GM12878 (cell line): Measurements from ENCODE around the gene NUP155. TPM values are rescaled to one million over a fixed set of nuclear protein-coding genes. Genes with fewer than 3 reads are reported as not detected.
A peak's percentile ranks its signal among the peaks of the same experiment; 100 is the strongest.

Experiments
- ATAC-seq: fragments of 200-7000 bp; cut with Tn5 transposase; 3 replicates; pipeline ENCODE4 v1.9.1; 2020; ENCODE audit warnings: mild to moderate bottlenecking, moderate library complexity
- BruUV-seq: library from RNA; stranded (reverse); fragments of 400-500 nt; replicated peaks from 2 replicates; lab custom pipeline; 2021; lab: Mats Ljungman, UMichigan
- CTCF ChIA-PET: fragments of 300-600 bp; sonication (Branson Sonifier 250); formaldehyde crosslinking; extraction: SDS; loops from one replicate; lab custom pipeline; 2021; ENCODE audit warnings: inconsistent platforms; lab: Yijun Ruan, JAX
- POLR2A ChIA-PET: fragments of 350-600 bp; formaldehyde crosslinking; extraction: SDS; loops from one replicate; lab custom pipeline; 2021; ENCODE audit warnings: inconsistent platforms; lab: Charles Lee
- RAD21 ChIA-PET: fragments of 300-600 bp; sonication (Branson Sonifier 250); formaldehyde crosslinking; loops from one replicate; lab custom pipeline; 2023; ENCODE audit warnings: antibody characterized with exemption; ENCODE audit not compliant: unreplicated experiment; lab: Charles Lee
- SMC1A ChIA-PET: fragments of 300-600 bp; sonication (Branson Sonifier 250); formaldehyde crosslinking; loops from one replicate; lab custom pipeline; 2023; ENCODE audit not compliant: unreplicated experiment, uncharacterized antibody; lab: Charles Lee
- DNase-seq: peaks from one replicate; pipeline ENCODE4 v3.0.0-alpha.2; 2011; ENCODE audit warnings: low read depth, low spot score
- FAIRE-seq: peaks from 3 replicates; lab custom pipeline; 2011; peaks lifted over from hg19 to GRCh38; lab: Jason Lieb, UNC
- H2AFZ ChIP-seq: 2 replicates; pipeline ENCODE4 v1.6.0; 2011; ENCODE audit warnings: low read depth, low read length, control low read depth; ENCODE audit not compliant: control insufficient read depth
- H3K27ac ChIP-seq: 2 replicates; pipeline ENCODE4 v1.5.1; 2011; ENCODE audit warnings: control low read depth; ENCODE audit not compliant: control insufficient read depth, insufficient read depth
- H3K27me3 ChIP-seq, 2 experiments: replicated peaks in 1 of 2; 2 replicates each; pipeline versions ENCODE4 v1.6.0 to v1.6.1; 2011; ENCODE audit warnings: low read length in 1 of 2; ENCODE audit not compliant: control insufficient read depth in 2 of 2, insufficient read depth in 2 of 2
- H3K36me3 ChIP-seq, 2 experiments: 2 replicates each; pipeline ENCODE4 v1.5.1; 2011; ENCODE audit warnings: low read length in 1 of 2; ENCODE audit not compliant: control insufficient read depth in 2 of 2, insufficient read depth in 2 of 2
- H3K4me1 ChIP-seq: 2 replicates; pipeline ENCODE4 v1.6.1; 2011; ENCODE audit warnings: mild to moderate bottlenecking, low read length, moderate library complexity, mixed read lengths; ENCODE audit not compliant: control insufficient read depth, insufficient read depth
- H3K4me2 ChIP-seq: 2 replicates; pipeline ENCODE4 v1.6.0; 2011; ENCODE audit warnings: control low read depth; ENCODE audit not compliant: control insufficient read depth, insufficient read depth
- H3K4me3 ChIP-seq: fragments of 200-600 bp; sonication (generic); 2 replicates; pipeline ENCODE4 v1.5.1; 2016
- H3K79me2 ChIP-seq: 2 replicates; pipeline ENCODE4 v1.6.0; 2011; ENCODE audit warnings: low read length; ENCODE audit not compliant: control insufficient read depth, insufficient read depth
- H3K9ac ChIP-seq: 2 replicates; pipeline ENCODE4 v1.8.0; 2011; ENCODE audit warnings: low read length, control low read depth, mixed read lengths; ENCODE audit not compliant: control insufficient read depth, insufficient read depth
- H3K9me3 ChIP-seq: replicated peaks from 3 replicates; pipeline ENCODE4 v1.5.1; 2011; ENCODE audit warnings: mild to moderate bottlenecking, low read length; ENCODE audit not compliant: control insufficient read depth, insufficient read depth
- H4K20me1 ChIP-seq: 2 replicates; pipeline ENCODE4 v1.6.0; 2011; ENCODE audit not compliant: control insufficient read depth, insufficient read depth
- BHLHE40 ChIP-seq, 2 experiments: fragments of 450-650 bp in 1 of 2; IDR thresholded peaks; 2 replicates each; pipeline ENCODE4 v1.6.1; 2011 to 2017; ENCODE audit warnings: low read depth in 2 of 2, borderline replicate concordance in 1 of 2, improper control_type of control experiment in 1 of 2, low read length in 1 of 2, mild to moderate bottlenecking in 1 of 2
- CHD2 ChIP-seq: IDR thresholded peaks from 2 replicates; pipeline ENCODE4 v1.6.1; 2011; ENCODE audit warnings: low read depth, low read length, improper control_type of control experiment, borderline replicate concordance
- CREM ChIP-seq: IDR thresholded peaks from 2 replicates; pipeline ENCODE4 v1.6.1; 2014; ENCODE audit warnings: antibody characterized with exemption, low read depth
- DPF2 ChIP-seq: fragments of 450-650 bp; IDR thresholded peaks from 2 replicates; pipeline ENCODE4 v1.6.1; 2017; ENCODE audit warnings: mild to moderate bottlenecking
- HCFC1 ChIP-seq: fragments of 150-350 bp; IDR thresholded peaks from 2 replicates; pipeline ENCODE4 v1.6.1; 2014; ENCODE audit warnings: low read length
- IKZF2 ChIP-seq, 2 experiments: fragments of 450-650 bp; IDR thresholded peaks; 2 replicates each; pipeline ENCODE4 v1.6.1; 2017; ENCODE audit warnings: mild to moderate bottlenecking in 2 of 2, moderate library complexity in 2 of 2
- JUNB ChIP-seq: IDR thresholded peaks from 2 replicates; pipeline ENCODE4 v1.6.1; 2016; ENCODE audit warnings: antibody characterized with exemption, mild to moderate bottlenecking
- JUND ChIP-seq: IDR thresholded peaks from 2 replicates; pipeline ENCODE4 v1.6.1; 2012; ENCODE audit warnings: low read depth, mild to moderate bottlenecking, low read length, improper control_type of control experiment, moderate library complexity
- LARP7 ChIP-seq: fragments of 450-650 bp; IDR thresholded peaks from 2 replicates; pipeline ENCODE4 v1.6.1; 2017; ENCODE audit warnings: mild to moderate bottlenecking
- MEF2B ChIP-seq: fragments of 450-650 bp; IDR thresholded peaks from 2 replicates; pipeline ENCODE4 v1.6.1; 2018; ENCODE audit warnings: mild to moderate bottlenecking, moderate library complexity; ENCODE audit not compliant: partially characterized antibody, poor library complexity, severe bottlenecking
- MTA2 ChIP-seq: fragments of 450-650 bp; IDR thresholded peaks from 2 replicates; pipeline ENCODE4 v1.6.1; 2016; ENCODE audit warnings: low read depth, mild to moderate bottlenecking, moderate library complexity
- PBX3 ChIP-seq: IDR thresholded peaks from 2 replicates; pipeline ENCODE4 v1.6.1; 2011; ENCODE audit warnings: mild to moderate bottlenecking, low read depth, low read length, moderate library complexity; ENCODE audit not compliant: insufficient replicate concordance
- POLR2A ChIP-seq: IDR thresholded peaks from 2 replicates; pipeline ENCODE4 v1.6.1; 2011; ENCODE audit warnings: low read depth, mild to moderate bottlenecking, low read length
- RAD21 ChIP-seq: IDR thresholded peaks from 2 replicates; pipeline ENCODE4 v1.6.1; 2011; ENCODE audit warnings: mild to moderate bottlenecking, low read depth, low read length, moderate library complexity; ENCODE audit not compliant: insufficient read depth
- RB1 ChIP-seq: fragments of 450-650 bp; formaldehyde crosslinking; IDR thresholded peaks from 2 replicates; pipeline ENCODE4 v1.6.1; 2017; ENCODE audit warnings: mild to moderate bottlenecking, borderline replicate concordance
- SMARCA5 ChIP-seq: fragments of 450-650 bp; IDR thresholded peaks from 2 replicates; pipeline ENCODE4 v1.6.1; 2017; ENCODE audit warnings: mild to moderate bottlenecking
- TCF12 ChIP-seq: IDR thresholded peaks from 2 replicates; pipeline ENCODE4 v1.6.1; 2011; ENCODE audit warnings: low read depth, mild to moderate bottlenecking, low read length
- TCF3 ChIP-seq: IDR thresholded peaks from 2 replicates; pipeline ENCODE4 v1.6.1; 2012; ENCODE audit warnings: low read depth, mild to moderate bottlenecking, low read length, borderline replicate concordance; ENCODE audit not compliant: insufficient read depth
- USF2 ChIP-seq: IDR thresholded peaks from 2 replicates; pipeline ENCODE4 v1.6.1; 2011; ENCODE audit warnings: low read depth, low read length, improper control_type of control experiment, borderline replicate concordance
- YBX1 ChIP-seq: fragments of 450-650 bp; IDR thresholded peaks from 2 replicates; pipeline ENCODE4 v1.6.1; 2016; ENCODE audit warnings: antibody characterized with exemption
- ZNF207 ChIP-seq: fragments of 450-650 bp; IDR thresholded peaks from 2 replicates; pipeline ENCODE4 v1.6.1; 2014; ENCODE audit warnings: antibody characterized with exemption, mild to moderate bottlenecking, borderline replicate concordance
- ZNF217 ChIP-seq: fragments of 450-650 bp; IDR thresholded peaks from 2 replicates; pipeline ENCODE4 v1.6.1; 2017; ENCODE audit warnings: antibody characterized with exemption, mild to moderate bottlenecking
- ZNF24 ChIP-seq: fragments of 450-650 bp; IDR thresholded peaks from 2 replicates; pipeline ENCODE4 v1.6.1; 2017; ENCODE audit warnings: antibody characterized with exemption, mild to moderate bottlenecking
- ZNF384 ChIP-seq: IDR thresholded peaks from 2 replicates; pipeline ENCODE4 v1.6.1; 2012; ENCODE audit warnings: low read depth, mild to moderate bottlenecking, low read length, improper control_type of control experiment, borderline replicate concordance
- WGBS: methylation state at CpG from one replicate; pipeline ENCODE4 v1.1.6; 2016; ENCODE audit warnings: low lambda C conversion rate; ENCODE audit not compliant: insufficient replicate concordance, insufficient coverage; ENCODE audit errors: missing lambda C conversion rate; 5-methylcytosine and 5-hydroxymethylcytosine counted together
- in situ Hi-C: fragments of 300-500 bp; cut with MboI; formaldehyde crosslinking; loops from 9 replicates; pipeline ENCODE4 v1.14.3; 2018; ENCODE audit warnings: mixed read lengths
- intact Hi-C: fragments of 100-400 bp; cut with micrococcal nuclease; formaldehyde crosslinking; loops from one replicate; pipeline ENCODE4 v1.14.2; 2022; ENCODE audit not compliant: unreplicated experiment
- polyA plus RNA-seq, 11 experiments: library from polyadenylated mRNA; depleted of rRNA in 4 of 11; unstranded in 6 of 11; stranded (reverse) in 5 of 11; fragments of >200 nt; fragmentation: Nextera tagmentation in 4 of 11; fragmentation: Illumina TruSeq in 1 of 11; extraction: Ambion mirVana in 4 of 11; extraction: Trizol in 1 of 11; gene quantifications; 1 replicate in 1 of 11; 2 replicates in 10 of 11; pipeline versions ENCODE4 v1.2.1 to v1.2.3, GENCODE V29; 2011 to 2016; ENCODE audit warnings: inconsistent platforms in 2 of 11, missing spikeins in 2 of 11, low read depth in 1 of 11
- total RNA-seq, 4 experiments: library from RNA; depleted of rRNA in 3 of 4; stranded (reverse); fragments of >200 nt in 3 of 4; fragmentation: Illumina TruSeq in 1 of 4; extraction: Trizol in 1 of 4; gene quantifications; 2 replicates each; pipeline versions ENCODE4 v1.2.1 to v1.2.3, GENCODE V29; 2013 to 2021

The NUP155 gene
- total and polyA plus RNA-seq, 10 of the 15 experiments (the other 5 are each of a cell fraction or from before 2014, with no cell fraction given), result 15.9 to 58.6 (median 37.1) TPM

DNA sequence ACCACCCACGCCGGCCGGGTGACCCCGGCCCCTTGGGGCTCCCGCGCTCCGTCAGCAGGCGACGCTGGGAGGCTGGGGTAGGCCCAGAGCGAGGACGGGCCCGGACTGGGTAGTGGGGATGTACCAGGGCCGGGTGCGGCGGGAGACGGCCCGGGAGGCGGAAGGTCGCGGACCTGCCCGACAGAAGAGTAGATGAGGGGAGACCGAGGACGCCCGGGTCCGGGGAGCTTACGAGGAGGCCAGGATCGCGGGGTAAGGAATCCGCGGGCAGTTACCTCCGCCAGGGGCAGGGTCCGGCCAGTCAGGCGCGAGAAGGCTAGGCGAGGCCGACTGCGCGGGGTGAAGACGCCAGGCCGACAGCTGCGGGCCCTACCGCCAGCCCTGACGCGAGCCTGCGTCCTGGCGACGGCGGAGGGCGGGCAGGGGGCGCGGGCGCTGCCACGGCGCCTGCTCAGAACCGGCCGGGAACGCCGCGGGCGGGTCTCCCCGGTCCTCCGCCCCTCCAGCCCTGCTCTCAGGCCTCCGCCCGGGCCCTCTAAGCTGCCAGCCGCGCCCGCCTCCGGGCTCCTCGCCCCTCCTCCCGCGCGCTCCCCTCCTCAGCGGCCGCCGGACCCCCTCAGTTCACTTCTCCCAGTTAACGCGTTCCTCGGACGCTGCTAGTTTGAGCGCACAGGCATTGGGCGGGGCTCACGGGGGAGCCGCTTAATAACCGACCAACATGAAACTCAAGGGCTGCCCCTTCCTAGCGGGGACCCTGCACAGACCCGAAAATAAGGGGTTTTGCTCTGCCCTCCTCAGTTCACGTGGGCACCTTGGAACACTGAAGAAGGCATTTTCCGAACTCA lies 121.7 kb downstream of the NUP155 start, which contains the start of gene CPLANE1:
Gene CPLANE1, minus strand, starts transcription at position 407 of the 845 bp plus-strand sequence. CDS start 1,678 bp downstream, outside the sequence.
- ChIA-PET RAD21 (interaction anchor here (0.7 kb wide), 1 partner anchor 210 kb away, joined by 3 read pairs; no protein-coding TSS in a partner anchor), CTCF (no interaction called here), SMC1A (interaction anchor here (0.6 to 1.3 kb wide), 9 partner anchors 22 to 170 kb away, joined by 3 to 4 read pairs (median 3); no protein-coding TSS in a partner anchor), POLR2A (interaction anchor here (0.6 to 1.3 kb wide), 2 partner anchors 122 to 511 kb away, joined by 4 to 5 read pairs; partner anchors contain the start of gene NUP155)
- WGBS, result 8% methylated on average over 53 of the region's 88 CpGs
- intact Hi-C loops (no loop called here), in situ Hi-C loops (no loop called here)
- peak within 1 kb of the TSS; percentile 71 for H3K9ac ChIP-seq
- ATAC-seq, result peak; percentile 92
- H3K9me3 ChIP-seq, result no peaks in the 10 kb centered on the region
- no peaks in the 10 kb centered on the region for H3K27me3 ChIP-seq
- peak within 1 kb of the TSS; percentile 75 for H2AFZ ChIP-seq
- H3K36me3 ChIP-seq, result no peaks in the 10 kb centered on the region
- peak; percentile 17 for DNase-seq
- H3K4me3 ChIP-seq, result peak within 1 kb of the TSS; percentile 97
- no TSS peak for BruUV-seq
- no peaks in the 10 kb centered on the region for H3K79me2 ChIP-seq
- no peak for FAIRE-seq
- peak within 1 kb of the TSS; percentile 82 for H3K4me2 ChIP-seq
- 0 out of 2 replicates have a peak, but pooled peaks cover 3% of the 10 kb centered on the region for H3K4me1 ChIP-seq
- H3K27ac ChIP-seq, result peak within 1 kb of the TSS; percentile 66
- H4K20me1 ChIP-seq, result no peaks in the 10 kb centered on the region
- TF ChIP-seq ZNF207 (0 out of 2 replicates have a peak, but pooled peaks have one; percentile 12), SMARCA5 (no peak), HCFC1 (no peak), ZNF217 (no peak), TCF12 (no peak), POLR2A (peak; percentile 90), MEF2B (peak; percentile 79), RAD21 (0 out of 2 replicates have a peak, but pooled peaks have one; percentile 20), PBX3 (no peak), BHLHE40 (IDR thresholded peaks at IDR 0.05; ENCODE audit: borderline replicate concordance in 1 of 2, low read depth in 2 of 2, low read length in 1 of 2) (peak in 1 of 2 experiments; percentile 54; a peak in 2 of 4 replicates), LARP7 (0 out of 2 replicates have a peak, but pooled peaks have one; percentile 51), JUNB (no peak), IKZF2 (IDR thresholded peaks at IDR 0.05) (no peak; a peak in 1 of 4 replicates), CREM (0 out of 2 replicates have a peak, but pooled peaks have one; percentile 12), ZNF24 (no peak), USF2 (no peak), JUND (no peak), MTA2 (no peak), DPF2 (peak; percentile 63; the same call in 1 of the 2 replicates), CHD2 (no peak), YBX1 (no peak), RB1 (peak; percentile 66; the same call in 1 of the 2 replicates), ZNF384 (no peak), TCF3 (no peak)
